HCT116 (cell line): Measurements from ENCODE around the gene CASP7. TPM values are rescaled to one million over a fixed set of nuclear protein-coding genes. Genes with fewer than 3 reads are reported as not detected.

ENCODE experiments used
- ATAC-seq: fragments of 200-7000 bp; cut with Tn5 transposase; 2 replicates; pipeline ENCODE4 v1.9.1; 2020; ENCODE audit warnings: mild to moderate bottlenecking, moderate library complexity
- BruUV-seq: library from RNA; stranded (reverse); fragments of 400-500 nt; replicated peaks from 2 replicates; lab custom pipeline; 2021; lab: Mats Ljungman, UMichigan
- CTCF ChIA-PET: fragments of 300-600 bp; sonication (Branson Sonifier 250); formaldehyde crosslinking; loops from one replicate; lab custom pipeline; 2021; ENCODE audit warnings: antibody characterized with exemption; lab: Charles Lee
- POLR2A ChIA-PET: fragments of 300-600, 350-600 bp; sonication (Branson Sonifier 250); formaldehyde crosslinking; loops from one replicate; lab custom pipeline; 2021; ENCODE audit warnings: antibody characterized with exemption; lab: Charles Lee
- RAD21 ChIA-PET, 2 experiments: fragments of 300-600 bp; sonication (Branson Sonifier 250); formaldehyde crosslinking; loops; one replicate each; lab custom pipeline; 2023; ENCODE audit warnings: low total read pairs in 2 of 2; ENCODE audit not compliant: uncharacterized antibody in 2 of 2, unreplicated experiment in 2 of 2, low non-redundant PET in 1 of 2; lab: Charles Lee
- DNase-seq: peaks from one replicate; pipeline ENCODE4 v3.0.0-alpha.2; 2010; ENCODE audit warnings: low read depth, low spot score
- H2AFZ ChIP-seq: fragments of 200-600 bp; shearing (Covaris generic), sonication (generic); 2 replicates; pipeline ENCODE4 v1.6.1; 2017; ENCODE audit warnings: low read depth, mixed run types, mixed read lengths, antibody characterized with exemption, low read length; ENCODE audit not compliant: poor library complexity, severe bottlenecking
- H3K27ac ChIP-seq: 2 replicates; pipeline ENCODE4 v1.5.1; 2012; ENCODE audit warnings: low read depth, low read length
- H3K27me3 ChIP-seq: fragments of 200-600 bp; sonication (generic); 2 replicates; pipeline ENCODE4 v1.6.1; 2016; ENCODE audit warnings: mixed run types, low read length, mixed read lengths; ENCODE audit not compliant: insufficient read depth
- H3K36me3 ChIP-seq, 2 experiments: fragments of 200-500 bp in 1 of 2; fragments of 200-600 bp in 1 of 2; sonication (Bioruptor generic) in 1 of 2; sonication (generic) in 1 of 2; 2 replicates each; pipeline versions ENCODE4 v1.5.1 to v1.6.1; 2014 to 2016; ENCODE audit warnings: low read length in 2 of 2, inconsistent platforms in 1 of 2, mixed read lengths in 1 of 2, mixed run types in 1 of 2; ENCODE audit not compliant: insufficient read depth in 2 of 2, control insufficient read depth in 1 of 2
- H3K4me1 ChIP-seq, 2 experiments: fragments of 200-600 bp in 1 of 2; sonication (generic) in 1 of 2; 2 replicates each; pipeline versions ENCODE4 v1.5.1 to v1.6.1; 2012 to 2017; ENCODE audit warnings: low read length in 2 of 2, inconsistent platforms in 1 of 2, mild to moderate bottlenecking in 1 of 2, mixed read lengths in 1 of 2, mixed run types in 1 of 2, moderate library complexity in 1 of 2; ENCODE audit not compliant: insufficient read depth in 2 of 2, control insufficient read depth in 1 of 2
- H3K4me2 ChIP-seq: fragments of 200-600 bp; sonication (generic); 2 replicates; pipeline ENCODE4 v1.6.1; 2017; ENCODE audit warnings: mixed run types, low read length, mixed read lengths
- H3K4me3 ChIP-seq, 2 experiments: fragments of 200-600 bp in 1 of 2; sonication (generic) in 1 of 2; replicated peaks in 1 of 2; 2 replicates each; pipeline ENCODE4 v1.5.1; 2011 to 2016; ENCODE audit warnings: low read length in 2 of 2, control low read depth in 1 of 2, low read depth in 1 of 2, mild to moderate bottlenecking in 1 of 2, mixed read lengths in 1 of 2, mixed run types in 1 of 2
- H3K79me2 ChIP-seq: fragments of 200-600 bp; sonication (generic); 2 replicates; pipeline ENCODE4 v1.6.1; 2017; ENCODE audit warnings: mild to moderate bottlenecking, mixed run types, low read length, moderate library complexity, mixed read lengths; ENCODE audit not compliant: insufficient read depth
- H3K9ac ChIP-seq: fragments of 200-600 bp; sonication (generic); 2 replicates; pipeline ENCODE4 v1.6.1; 2016; ENCODE audit warnings: low read length, mixed read lengths
- H3K9me2 ChIP-seq: fragments of 200-600 bp; sonication (generic), shearing (Covaris generic); 2 replicates; pipeline ENCODE4 v1.6.1; 2017; ENCODE audit warnings: mixed run types, mild to moderate bottlenecking, moderate library complexity; ENCODE audit not compliant: insufficient read depth
- H3K9me3 ChIP-seq, 2 experiments: fragments of 200-500 bp in 1 of 2; fragments of 200-600 bp in 1 of 2; sonication (Bioruptor generic) in 1 of 2; sonication (generic) in 1 of 2; 2 replicates each; pipeline ENCODE4 v1.6.1; 2014 to 2017; ENCODE audit warnings: low read length in 2 of 2, mixed read lengths in 2 of 2, inconsistent platforms in 1 of 2, low read depth in 1 of 2, mild to moderate bottlenecking in 1 of 2, mixed run types in 1 of 2, moderate library complexity in 1 of 2; ENCODE audit not compliant: control insufficient read depth in 1 of 2, insufficient read depth in 1 of 2
- H4K20me1 ChIP-seq: fragments of 200-600 bp; sonication (generic), shearing (Covaris generic); 2 replicates; pipeline ENCODE4 v1.6.1; 2017; ENCODE audit warnings: mixed run types, mild to moderate bottlenecking, moderate library complexity; ENCODE audit not compliant: insufficient read depth
- ATF3 ChIP-seq: IDR thresholded peaks from 2 replicates; pipeline ENCODE4 v1.6.1; 2012
- CEBPB ChIP-seq: IDR thresholded peaks from 2 replicates; pipeline ENCODE4 v1.6.1; 2012; ENCODE audit warnings: low read depth
- CTCF ChIP-seq, 3 experiments: fragments of 200-600 bp in 1 of 3; sonication (generic) in 1 of 3; IDR thresholded peaks in 2 of 3; conservative IDR thresholded peaks in 1 of 3; 2 replicates each; pipeline ENCODE4 v1.5.1; 2012 to 2017; ENCODE audit warnings: low read depth in 2 of 3, low read length in 2 of 3, antibody characterized with exemption in 1 of 3, borderline replicate concordance in 1 of 3, control low read depth in 1 of 3, mild to moderate bottlenecking in 1 of 3, mixed read lengths in 1 of 3, mixed run types in 1 of 3, moderate library complexity in 1 of 3; ENCODE audit not compliant: insufficient read depth in 1 of 3
- EGR1 ChIP-seq: IDR thresholded peaks from 2 replicates; pipeline ENCODE4 v1.6.1; 2012; ENCODE audit warnings: low read depth
- ELF1 ChIP-seq: IDR thresholded peaks from 2 replicates; pipeline ENCODE4 v1.6.1; 2012; ENCODE audit warnings: low read depth, borderline replicate concordance
- EZH2phosphoT487 ChIP-seq: fragments of 200-600 bp; IDR thresholded peaks from 2 replicates; pipeline ENCODE4 v1.6.1; 2018; ENCODE audit warnings: antibody characterized with exemption, borderline replicate concordance
- JUND ChIP-seq: IDR thresholded peaks from 2 replicates; pipeline ENCODE4 v1.6.1; 2012
- MAX ChIP-seq: IDR thresholded peaks from 2 replicates; pipeline ENCODE4 v1.6.1; 2012
- POLR2AphosphoS5 ChIP-seq: IDR thresholded peaks from 2 replicates; pipeline ENCODE4 v1.6.1; 2011; ENCODE audit warnings: mild to moderate bottlenecking, low read depth, low read length, moderate library complexity
- RAD21 ChIP-seq: IDR thresholded peaks from 2 replicates; pipeline ENCODE4 v1.6.1; 2012; ENCODE audit warnings: low read depth, mild to moderate bottlenecking
- REST ChIP-seq: IDR thresholded peaks from 2 replicates; pipeline ENCODE4 v1.6.1; 2012; ENCODE audit warnings: low read depth
- SIN3A ChIP-seq: IDR thresholded peaks from 2 replicates; pipeline ENCODE4 v1.6.1; 2012; ENCODE audit warnings: low read depth
- SP1 ChIP-seq: IDR thresholded peaks from 2 replicates; pipeline ENCODE4 v1.6.1; 2012; ENCODE audit warnings: low read depth
- SRF ChIP-seq: IDR thresholded peaks from 2 replicates; pipeline ENCODE4 v1.6.1; 2012; ENCODE audit warnings: low read depth
- TCF7L2 ChIP-seq: IDR thresholded peaks from 2 replicates; pipeline ENCODE4 v1.7.0; 2011; ENCODE audit warnings: borderline replicate concordance, inconsistent platforms; ENCODE audit not compliant: insufficient read depth, insufficient read length; ENCODE audit errors: extremely low read depth
- YY1 ChIP-seq: IDR thresholded peaks from 2 replicates; pipeline ENCODE4 v1.6.1; 2011; ENCODE audit warnings: low read length, low read depth, moderate library complexity, mild to moderate bottlenecking; ENCODE audit not compliant: insufficient replicate concordance; ENCODE audit errors: extremely low read depth
- ZBTB33 ChIP-seq: IDR thresholded peaks from 2 replicates; pipeline ENCODE4 v1.6.1; 2011; ENCODE audit warnings: mild to moderate bottlenecking, low read length, moderate library complexity; ENCODE audit not compliant: insufficient replicate concordance; ENCODE audit errors: extremely low read depth
- ZFX ChIP-seq: fragments of 450-650 bp; IDR thresholded peaks from 2 replicates; pipeline ENCODE4 v1.6.1; 2017
- intact Hi-C: fragments of 100-400 bp; cut with micrococcal nuclease; formaldehyde crosslinking; loops from 2 replicates; pipeline ENCODE4 v1.10.0; 2022
- total RNA-seq: library from RNA; stranded (reverse); gene quantifications from one replicate; pipeline ENCODE4 v1.2.1, GENCODE V29; 2021; ENCODE audit not compliant: unreplicated experiment

CASP7 gene
- total RNA-seq, 1 experiment from 2014 or later, result 30.5 TPM

- H3K9me2 ChIP-seq, result no peaks in the 10 kb centered on the region
- no peaks in the 10 kb centered on the region for H3K79me2 ChIP-seq
- no peak within 1 kb of the TSS for H3K27ac ChIP-seq
- DNase-seq (no peak), ATAC-seq (no peak)
- ChIA-PET POLR2A (no interaction called here), CTCF (no interaction called here), RAD21 (no interaction called here)
- no peaks in the 10 kb centered on the region for H3K36me3 ChIP-seq
- no peaks in the 10 kb centered on the region for H3K27me3 ChIP-seq
- intact Hi-C loops, result no loop called here
- no peak within 1 kb of the TSS for H2AFZ ChIP-seq
- TF ChIP-seq TCF7L2, result no peak
- no peak for TF ChIP-seq CTCF (IDR thresholded peaks at IDR 0.05 in 2 of 3, conservative IDR thresholded peaks at IDR 0.05 in 1 of 3; ENCODE audit: borderline replicate concordance in 1 of 3, insufficient read depth in 1 of 3, low read depth in 2 of 3, low read length in 2 of 3)
- no peak for TF ChIP-seq JUND
- no peak for TF ChIP-seq ELF1
- TF ChIP-seq RAD21, result no peak
- TF ChIP-seq SIN3A, result no peak
- no peak for TF ChIP-seq ATF3
- no peak for TF ChIP-seq ZFX
- no peak for TF ChIP-seq REST
- TF ChIP-seq MAX, result no peak
- TF ChIP-seq EGR1, result no peak
- no peak for TF ChIP-seq EZH2phosphoT487
- no peak for TF ChIP-seq SP1
- TF ChIP-seq ZBTB33, result no peak
- TF ChIP-seq SRF, result no peak
- no peak for TF ChIP-seq POLR2AphosphoS5
- no peak for TF ChIP-seq CEBPB
- no peak for TF ChIP-seq YY1
- peaks cover 0 to 8% of the 10 kb centered on the region in 2 experiments; a peak in 2 of 4 replicates for H3K4me1 ChIP-seq
- no peaks in the 10 kb centered on the region for H3K9me3 ChIP-seq
- H3K9ac ChIP-seq, result no peak within 1 kb of the TSS
- H3K4me3 ChIP-seq, result no peak within 1 kb of the TSS
- H4K20me1 ChIP-seq, result no peaks in the 10 kb centered on the region
- H3K4me2 ChIP-seq, result no peak within 1 kb of the TSS
- no TSS peak for BruUV-seq
Measured at GRCh38 chr10:113663908-113664307, 15.8 kb upstream of the CASP7 start, which contains the start of gene NRAP. Gene NRAP, minus strand, starts transcription at chr10:113664041. Its CDS starts 159 bp downstream, at chr10:113663882.
